Neural cell (in vitro differentiated cells): ENCODE results near the gene ABHD17C.

Experiments used
- CTCF ChIP-seq: fragments of 450-650 bp; IDR thresholded peaks from 2 replicates; pipeline ENCODE4 v1.5.1; 2014; ENCODE audit warnings: antibody characterized with exemption, mild to moderate bottlenecking, moderate library complexity; ENCODE audit not compliant: poor library complexity, severe bottlenecking
- EZH2 ChIP-seq: fragments of 200-600, 300-800 bp; shearing (Covaris generic), sonication (generic); IDR thresholded peaks from 2 replicates; pipeline ENCODE4 v1.6.1; 2014; ENCODE audit warnings: antibody characterized with exemption, low read length, borderline replicate concordance, mild to moderate bottlenecking; ENCODE audit not compliant: insufficient read depth, poor library complexity, severe bottlenecking
- MXI1 ChIP-seq: fragments of 450-650 bp; conservative IDR thresholded peaks from 2 replicates; pipeline ENCODE4 v1.6.1; 2014; ENCODE audit warnings: antibody characterized with exemption, mild to moderate bottlenecking; ENCODE audit not compliant: poor library complexity, severe bottlenecking
- POLR2AphosphoS5 ChIP-seq: IDR thresholded peaks from 2 replicates; pipeline ENCODE4 v1.6.1; 2012
- REST ChIP-seq: IDR thresholded peaks from 2 replicates; pipeline ENCODE4 v1.6.1; 2012; ENCODE audit warnings: borderline replicate concordance
- SMC3 ChIP-seq: fragments of 450-650 bp; conservative IDR thresholded peaks from 2 replicates; pipeline ENCODE4 v1.6.1; 2014; ENCODE audit warnings: antibody characterized with exemption, mild to moderate bottlenecking, moderate library complexity; ENCODE audit not compliant: poor library complexity

GRCh38 chr15:80744826-80745225 lies 49.7 kb downstream of the ABHD17C start:
- TF ChIP-seq CTCF: no peak
- no peak for TF ChIP-seq REST
- no peak for TF ChIP-seq MXI1
- no peak for TF ChIP-seq POLR2AphosphoS5
- TF ChIP-seq SMC3: no peak
- TF ChIP-seq EZH2: no peak
